ENCODE data around the gene GAREM1. TPM values are rescaled to one million over a fixed set of nuclear protein-coding genes. Genes with fewer than 3 reads are reported as not detected.

Gene GAREM1
- total and polyA plus RNA-seq, 2 donors (not counting 1 experiment from before 2014, with no cell fraction given) = 0.92 to 1.5 TPM

- Histone ChIP-seq H3K4me1 (ENCODE audit: control insufficient read depth, extremely low read depth, insufficient read depth, low read length) (no peaks in the 10 kb centered on the region), H3K36me3 (ENCODE audit: control insufficient read depth, insufficient read depth, low read length) (no peaks in the 10 kb centered on the region), H3K4me3 (replicated peaks in 1 of 4; ENCODE audit: control extremely low read depth in 1 of 4, insufficient read depth in 1 of 4, low read depth in 3 of 4, low read length in 4 of 4) (no peak overlapping the region), H3K9ac (ENCODE audit: insufficient read depth, low read length) (no peak overlapping the region), H4K20me1 (ENCODE audit: control insufficient read depth, extremely low read depth, insufficient read depth, low read length) (no peaks in the 10 kb centered on the region), H3K27me3 (ENCODE audit: control insufficient read depth, insufficient read depth, low read length) (no peaks in the 10 kb centered on the region), H3K27ac (ENCODE audit: insufficient read depth, low read length) (no peak overlapping the region), H3K79me2 (ENCODE audit: control insufficient read depth, insufficient read depth, low read length) (no peaks in the 10 kb centered on the region), H3K9me3 (ENCODE audit: control insufficient read depth, insufficient read depth, low read depth, low read length) (no peaks in the 10 kb centered on the region), H3K4me2 (ENCODE audit: extremely low read depth, insufficient read depth, low read length) (no peak overlapping the region), H2AFZ (ENCODE audit: low read length) (no peak overlapping the region)
- no peak for TF ChIP-seq EZH2 (IDR thresholded peaks at IDR 0.05; ENCODE audit: low read length, missing control alignments)
- no peak for TF ChIP-seq CTCF (conservative IDR thresholded peaks at IDR 0.05 in 1 of 2, IDR thresholded peaks at IDR 0.05 in 1 of 2; ENCODE audit: low read depth in 1 of 2, low read length in 2 of 2)
- no peak for DNase-seq (ENCODE audit: low read depth in 2 of 2)
Observed at GRCh38 chr18:32422978-32423740, 47.5 kb downstream of the GAREM1 start.

GRCh38 chr18:32422201-32422600 is 48.5 kb downstream of the GAREM1 start:
- no peaks in the 10 kb centered on the region for H3K9me3 ChIP-seq (ENCODE audit: control insufficient read depth, insufficient read depth, low read depth, low read length)
- H3K4me2 ChIP-seq (ENCODE audit: extremely low read depth, insufficient read depth, low read length) = no peak overlapping the region
- H2AFZ ChIP-seq (ENCODE audit: low read length) = no peak overlapping the region
- DNase-seq (ENCODE audit: low read depth in 2 of 2) = no peak
- no peaks in the 10 kb centered on the region for H4K20me1 ChIP-seq (ENCODE audit: control insufficient read depth, extremely low read depth, insufficient read depth, low read length)
- H3K4me3 ChIP-seq (replicated peaks in 1 of 4; ENCODE audit: control extremely low read depth in 1 of 4, insufficient read depth in 1 of 4, low read depth in 3 of 4, low read length in 4 of 4) = no peak overlapping the region
- no peak for TF ChIP-seq CTCF (conservative IDR thresholded peaks at IDR 0.05 in 1 of 2, IDR thresholded peaks at IDR 0.05 in 1 of 2; ENCODE audit: low read depth in 1 of 2, low read length in 2 of 2)
- H3K27ac ChIP-seq (ENCODE audit: insufficient read depth, low read length) = no peak overlapping the region
- H3K4me1 ChIP-seq (ENCODE audit: control insufficient read depth, extremely low read depth, insufficient read depth, low read length) = no peaks in the 10 kb centered on the region
- H3K9ac ChIP-seq (ENCODE audit: insufficient read depth, low read length) = no peak overlapping the region
- H3K27me3 ChIP-seq (ENCODE audit: control insufficient read depth, insufficient read depth, low read length) = no peaks in the 10 kb centered on the region
- no peaks in the 10 kb centered on the region for H3K36me3 ChIP-seq (ENCODE audit: control insufficient read depth, insufficient read depth, low read length)
- no peaks in the 10 kb centered on the region for H3K79me2 ChIP-seq (ENCODE audit: control insufficient read depth, insufficient read depth, low read length)

- H3K4me3 ChIP-seq (replicated peaks in 1 of 4; ENCODE audit: control extremely low read depth in 1 of 4, insufficient read depth in 1 of 4, low read depth in 3 of 4, low read length in 4 of 4) = no peak overlapping the region
- no peaks in the 10 kb centered on the region for H3K4me1 ChIP-seq (ENCODE audit: control insufficient read depth, extremely low read depth, insufficient read depth, low read length)
- H3K79me2 ChIP-seq (ENCODE audit: control insufficient read depth, insufficient read depth, low read length) = no peaks in the 10 kb centered on the region
- H3K27me3 ChIP-seq (ENCODE audit: control insufficient read depth, insufficient read depth, low read length) = no peaks in the 10 kb centered on the region
- DNase-seq (ENCODE audit: low read depth in 2 of 2) = no peak
- no peaks in the 10 kb centered on the region for H3K36me3 ChIP-seq (ENCODE audit: control insufficient read depth, insufficient read depth, low read length)
- H3K9me3 ChIP-seq (ENCODE audit: control insufficient read depth, insufficient read depth, low read depth, low read length) = no peaks in the 10 kb centered on the region
- H3K27ac ChIP-seq (ENCODE audit: insufficient read depth, low read length) = no peak overlapping the region
- TF ChIP-seq CTCF (conservative IDR thresholded peaks at IDR 0.05 in 1 of 2, IDR thresholded peaks at IDR 0.05 in 1 of 2; ENCODE audit: low read depth in 1 of 2, low read length in 2 of 2) (no peak), EZH2 (IDR thresholded peaks at IDR 0.05; ENCODE audit: low read length, missing control alignments) (no peak)
- no peak overlapping the region for H3K9ac ChIP-seq (ENCODE audit: insufficient read depth, low read length)
- no peak overlapping the region for H3K4me2 ChIP-seq (ENCODE audit: extremely low read depth, insufficient read depth, low read length)
- no peak overlapping the region for H2AFZ ChIP-seq (ENCODE audit: low read length)
- H4K20me1 ChIP-seq (ENCODE audit: control insufficient read depth, extremely low read depth, insufficient read depth, low read length) = no peaks in the 10 kb centered on the region
Observed at GRCh38 chr18:32420084-32420750, 50.5 kb downstream of the GAREM1 start.
